Measurements from ENCODE around the gene STK32B.

Gene STK32B

DNA sequence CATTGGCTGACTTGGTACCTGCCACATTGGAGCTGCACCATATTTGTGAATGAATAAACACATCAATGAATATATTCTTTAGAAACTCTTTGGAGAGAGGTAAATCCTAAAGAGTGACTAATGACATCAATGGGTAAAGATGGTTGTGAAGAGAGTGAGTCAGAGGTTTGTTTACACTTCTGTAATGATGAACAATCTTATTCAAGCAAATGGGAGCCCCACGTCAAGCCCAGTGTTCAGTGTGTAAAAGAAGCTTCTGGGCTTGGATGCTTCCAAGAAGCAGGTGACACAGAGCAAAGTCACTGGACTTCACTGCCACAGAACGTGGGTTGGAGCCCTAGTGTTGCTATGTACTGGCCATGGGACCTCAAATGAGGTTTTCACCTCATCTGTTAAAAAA, 319.0 kb downstream of the STK32B start:
- no peak for DNase-seq

DNA sequence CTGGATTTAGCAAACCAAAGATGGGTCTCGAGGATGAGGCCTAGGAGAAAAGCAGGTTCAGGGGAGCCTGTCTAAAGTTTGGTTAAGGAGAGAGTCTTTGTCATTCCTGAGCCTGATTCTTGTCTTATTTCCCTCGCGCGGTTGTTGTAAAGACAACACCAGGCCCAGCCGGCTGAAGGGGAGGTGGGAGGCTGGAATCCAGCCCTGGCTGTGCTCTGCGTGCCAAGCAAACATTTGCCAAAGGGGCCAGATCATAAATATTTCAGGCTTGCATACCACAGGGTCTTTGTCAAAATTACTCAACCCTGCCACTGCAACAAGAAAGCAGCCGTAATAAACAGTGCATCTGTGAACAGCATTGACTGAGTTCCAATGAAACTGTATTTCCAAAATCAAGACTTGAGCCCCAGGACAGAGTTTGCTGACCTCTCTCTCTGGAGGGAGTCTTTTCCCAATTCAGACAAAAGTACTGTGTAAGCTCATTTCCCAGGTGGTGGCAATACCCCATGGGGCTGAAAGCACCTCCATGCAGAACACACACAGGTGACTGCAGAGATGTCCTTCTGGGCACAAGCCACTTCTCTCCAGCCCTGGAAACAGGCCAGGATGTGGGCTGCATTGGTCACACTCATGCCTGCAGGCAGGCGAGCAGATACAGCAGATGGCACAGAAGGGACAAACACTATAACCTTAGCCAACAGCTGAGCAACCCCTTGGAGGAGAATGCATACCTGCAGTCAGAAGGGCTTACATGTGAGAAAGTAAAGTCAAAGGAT, 320.3 kb downstream of the STK32B start:
- no peak for DNase-seq

DNA sequence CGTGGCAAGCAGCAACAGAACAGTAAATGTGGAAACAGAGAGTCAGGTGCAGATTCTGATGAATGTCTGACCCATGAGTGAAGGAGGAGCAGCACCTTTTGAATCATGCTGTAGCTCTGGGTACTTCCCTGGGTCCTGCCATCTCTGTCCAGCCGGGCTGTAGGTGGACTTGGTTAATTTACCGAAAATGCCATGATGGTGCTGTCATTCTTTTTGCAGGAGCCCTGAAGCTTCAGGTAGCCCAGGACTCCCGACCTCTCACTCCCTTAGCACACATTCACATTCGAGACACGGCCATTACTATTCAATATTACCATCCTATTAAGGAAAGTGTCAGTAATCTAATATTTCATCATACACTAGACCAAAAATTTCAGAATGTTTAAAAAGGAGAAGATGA, 320.9 kb downstream of the STK32B start:
- no peak for DNase-seq

DNA sequence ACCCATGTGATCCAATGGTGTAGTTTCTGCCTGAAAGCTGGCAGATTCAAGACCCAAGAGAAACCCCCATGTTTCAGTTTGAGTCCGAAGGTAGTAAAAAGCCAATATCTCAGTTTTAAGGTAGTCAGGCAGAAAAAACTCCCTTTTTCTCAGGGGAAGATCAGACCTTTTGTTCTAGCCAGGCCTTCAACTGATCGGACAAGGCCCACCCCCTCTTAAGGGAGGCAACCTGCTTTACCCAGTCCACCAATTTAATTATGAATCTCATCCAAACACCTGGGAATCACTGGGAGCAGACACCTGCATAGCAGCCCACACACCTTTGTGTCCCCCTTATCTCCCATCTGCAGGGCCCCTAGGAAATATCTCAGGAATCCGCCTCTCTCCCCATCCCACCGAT, 322.0 kb downstream of the STK32B start:
- no peak for DNase-seq

DNA sequence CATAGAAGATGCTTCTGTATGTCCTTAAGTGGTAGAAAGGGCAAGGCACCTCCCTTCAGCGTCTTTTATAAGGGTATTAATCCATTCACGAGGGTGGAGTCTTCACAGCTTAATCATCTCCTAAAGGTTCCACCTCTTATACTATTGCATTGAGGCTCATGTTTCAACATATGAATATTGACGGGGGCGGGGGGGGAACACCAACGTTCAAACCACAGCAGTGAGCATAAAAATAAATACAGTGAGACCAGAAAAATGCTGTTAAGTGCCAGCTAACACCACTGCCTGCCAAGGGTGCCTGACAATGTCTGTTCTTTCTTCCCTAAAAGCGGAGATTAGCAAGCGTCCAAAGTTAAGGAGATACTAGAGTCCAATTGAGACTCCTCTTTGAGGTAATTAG, 323.3 kb downstream of the STK32B start:
- no peak for DNase-seq

DNA sequence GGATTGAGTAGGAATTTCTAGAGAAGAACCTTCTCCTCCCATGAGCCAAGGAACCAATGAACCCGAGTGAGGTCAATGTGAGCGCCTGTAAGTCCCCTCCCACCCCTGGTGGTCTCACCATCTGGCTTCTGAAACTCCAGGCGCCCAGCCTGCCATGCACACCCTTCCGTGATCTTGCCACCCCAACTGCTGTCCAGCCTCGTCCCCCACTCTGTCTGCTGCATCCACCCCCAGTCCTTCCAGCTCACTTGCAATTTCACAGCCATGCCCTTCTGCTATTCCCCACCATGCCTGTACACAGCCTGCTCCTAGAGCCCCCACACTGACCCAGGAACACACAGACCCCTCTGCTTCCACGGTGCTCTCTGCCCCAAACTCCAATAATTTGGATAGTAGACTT, 323.7 kb downstream of the STK32B start:
- no peak for DNase-seq

DNA sequence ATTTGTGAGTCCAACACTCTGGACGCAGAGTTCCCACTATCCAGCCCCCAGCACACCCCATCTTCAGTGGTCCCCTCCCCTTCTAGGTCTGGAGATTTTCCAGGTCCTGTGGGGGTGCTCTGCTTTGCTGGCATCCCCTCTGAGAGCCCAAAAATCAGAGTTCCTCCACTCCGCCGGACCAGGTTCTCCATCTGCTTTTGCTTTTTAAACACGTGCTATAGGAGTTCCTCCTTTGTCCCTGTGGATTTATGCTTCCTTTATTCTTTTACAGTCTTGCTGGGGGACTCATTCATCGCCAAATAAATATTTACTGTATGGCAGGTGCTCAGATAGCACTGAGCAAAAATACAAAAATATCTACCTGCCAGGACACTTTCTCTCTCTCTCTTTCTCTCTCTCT, 324.7 kb downstream of the STK32B start:
- DNase-seq, result no peak

DNA sequence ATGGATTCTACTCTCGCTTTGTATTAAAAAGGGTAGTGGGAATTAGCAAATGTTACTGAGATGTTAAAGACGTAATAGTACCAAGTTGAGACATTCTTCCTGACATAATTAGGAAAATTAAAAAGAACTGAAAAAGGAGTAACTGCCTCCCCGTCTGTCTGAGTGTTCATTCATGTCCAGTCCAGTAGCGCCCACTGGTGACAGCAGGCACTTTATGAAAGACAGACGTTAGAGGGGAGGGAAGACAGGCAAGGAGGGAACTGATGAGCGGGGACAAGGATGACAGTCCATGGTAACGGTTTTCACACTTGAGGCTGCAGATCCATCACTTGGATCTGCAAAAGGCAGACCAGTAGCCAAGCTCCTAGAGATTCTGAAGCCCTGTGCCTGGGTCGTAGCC, 326.7 kb downstream of the STK32B start:
- DNase-seq, result no peak

DNA sequence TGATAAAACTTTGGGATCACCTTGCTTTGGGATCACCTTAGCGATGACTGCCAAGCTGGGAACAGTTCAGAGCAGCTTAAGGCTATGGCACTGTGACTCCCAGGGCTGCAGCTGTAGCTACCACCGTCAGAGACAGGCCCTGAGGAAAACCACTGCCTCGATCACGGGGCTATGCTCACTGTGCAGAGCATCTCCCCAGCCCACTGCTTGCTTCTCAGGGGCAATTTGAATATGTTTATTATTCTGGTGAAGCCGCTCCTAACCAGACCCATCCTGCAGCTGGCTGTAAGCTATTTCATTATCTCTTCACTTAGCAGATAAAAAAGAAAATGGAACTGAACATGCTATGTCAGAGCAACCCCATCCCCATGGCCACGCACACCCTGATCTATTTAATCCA, 328.6 kb downstream of the STK32B start:
- DNase-seq, result no peak

DNA sequence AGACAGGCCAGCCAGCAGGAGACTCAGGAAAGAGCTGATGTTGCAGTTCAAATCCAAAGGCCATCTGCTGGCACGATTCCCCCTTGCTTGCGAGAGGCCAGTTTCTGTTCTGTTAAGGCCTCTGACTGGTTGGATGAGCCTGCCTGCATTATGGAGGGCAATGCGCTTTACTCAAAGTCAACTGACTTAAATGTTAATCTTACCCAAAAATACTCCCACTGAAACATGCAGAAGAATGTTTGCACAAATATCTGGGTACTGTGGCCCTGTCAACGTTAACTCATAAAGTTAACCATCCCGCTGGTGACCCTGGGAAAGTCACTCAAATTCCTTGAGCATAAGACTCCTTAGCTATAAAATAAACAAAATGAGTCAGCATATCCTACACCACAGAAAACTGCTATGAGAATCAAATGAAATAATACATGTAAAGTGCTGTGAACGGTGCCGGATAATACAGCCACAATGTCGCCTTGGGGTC, 330.7 kb downstream of the STK32B start:
- DNase-seq, result no peak

DNA sequence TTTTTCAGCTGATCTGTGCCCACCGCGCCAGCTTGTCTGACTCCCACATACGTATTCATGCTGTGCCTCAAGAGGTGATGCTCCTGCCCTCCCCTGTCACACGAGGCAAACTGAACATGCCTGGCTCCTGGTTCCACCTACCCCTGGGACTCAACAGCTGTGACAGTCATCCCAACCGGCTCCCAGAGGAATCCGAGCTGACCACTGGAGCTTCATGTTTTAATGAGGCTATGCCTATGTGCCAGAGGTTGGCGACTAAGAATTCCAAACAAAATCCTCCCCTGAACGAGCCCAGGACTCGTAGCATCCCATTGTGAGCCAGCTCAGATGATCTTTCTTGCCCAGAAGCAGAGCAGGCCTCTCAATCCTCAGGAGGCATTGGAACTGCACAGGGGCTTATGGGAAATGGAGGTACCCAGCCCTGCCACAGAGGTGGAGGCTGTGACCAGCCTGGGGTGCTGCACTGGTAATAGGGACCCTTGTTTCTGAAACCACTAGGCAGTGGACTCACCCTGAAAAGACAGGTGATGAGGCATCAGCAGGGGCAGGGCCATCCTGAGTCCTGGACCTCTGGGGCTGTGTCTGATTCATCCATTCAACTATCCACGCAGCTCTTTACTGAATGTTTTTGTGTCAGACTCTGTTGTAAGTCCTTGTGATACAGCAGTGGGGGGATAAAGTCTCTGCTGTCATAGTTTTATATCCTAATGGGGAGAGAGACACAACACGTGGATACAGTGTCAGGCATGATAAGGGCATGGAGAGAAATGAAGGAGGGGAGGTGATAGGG, 332.1 kb downstream of the STK32B start:
- DNase-seq, result no peak

DNA sequence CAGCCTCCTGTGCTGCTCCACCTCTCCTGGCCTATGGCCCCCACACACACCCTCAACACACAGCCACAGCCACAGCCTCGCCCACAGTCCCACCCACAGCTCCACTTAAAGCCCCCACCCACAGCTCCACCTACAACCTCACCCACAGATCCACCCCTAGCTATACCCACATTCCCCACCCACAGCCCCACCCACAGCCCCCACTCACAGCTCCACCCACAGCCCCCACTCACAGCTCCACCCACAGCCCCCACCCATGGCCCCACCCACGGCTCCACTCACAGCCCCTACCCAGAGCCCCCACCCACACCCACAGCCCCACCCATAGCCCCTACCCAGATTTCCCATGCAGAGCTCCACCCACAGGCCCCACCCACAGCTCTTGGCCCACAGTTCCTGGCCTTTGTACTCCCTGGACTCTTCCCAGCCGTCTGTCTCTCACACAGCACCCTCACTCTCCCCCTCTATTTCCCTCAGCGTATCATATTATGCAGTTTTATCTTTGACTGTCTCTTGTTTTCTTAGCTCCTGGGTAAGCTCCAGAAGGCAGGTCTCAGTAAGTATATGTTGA, 334.5 kb downstream of the STK32B start:
- DNase-seq, result no peak

DNA sequence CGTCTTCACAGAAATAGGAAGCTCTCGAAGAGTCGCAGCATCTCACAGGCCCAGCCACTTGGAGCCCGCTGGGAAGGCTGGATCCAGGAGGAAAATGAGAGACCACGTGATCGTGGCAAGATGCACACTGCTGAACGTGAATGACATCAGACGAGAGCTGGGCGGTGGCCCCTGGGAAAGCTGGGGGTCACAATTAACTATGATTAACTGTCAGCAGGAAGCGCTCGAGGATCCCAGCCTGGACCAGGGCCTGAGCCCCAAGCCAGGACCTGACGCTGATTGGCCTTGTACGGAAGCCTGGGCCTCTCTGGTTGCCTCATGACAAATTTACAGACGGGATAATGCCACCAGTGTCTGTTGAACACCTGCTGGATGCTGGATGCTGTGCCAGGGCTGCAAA, 335.6 kb downstream of the STK32B start:
- no peak for DNase-seq

DNA sequence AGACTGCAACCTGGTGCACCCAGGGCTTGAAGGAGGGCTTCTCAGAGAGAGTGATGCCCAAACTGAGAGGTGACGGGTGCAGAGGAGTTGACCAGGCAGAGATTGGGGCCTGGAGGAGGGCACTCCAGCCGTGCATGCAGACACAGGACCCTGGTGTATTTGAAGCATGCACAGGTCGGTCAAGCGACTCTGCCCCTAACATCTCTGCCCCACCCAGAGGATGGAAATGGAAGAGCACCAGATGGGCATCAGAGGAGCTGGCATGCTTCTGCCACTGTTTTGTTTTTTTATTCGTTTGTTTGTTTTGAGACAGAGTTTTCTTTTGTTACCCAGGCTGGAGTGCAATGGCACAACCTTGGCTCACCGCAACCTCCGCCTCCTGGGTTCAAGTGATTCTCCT, 336.2 kb downstream of the STK32B start:
- no peak for DNase-seq

DNA sequence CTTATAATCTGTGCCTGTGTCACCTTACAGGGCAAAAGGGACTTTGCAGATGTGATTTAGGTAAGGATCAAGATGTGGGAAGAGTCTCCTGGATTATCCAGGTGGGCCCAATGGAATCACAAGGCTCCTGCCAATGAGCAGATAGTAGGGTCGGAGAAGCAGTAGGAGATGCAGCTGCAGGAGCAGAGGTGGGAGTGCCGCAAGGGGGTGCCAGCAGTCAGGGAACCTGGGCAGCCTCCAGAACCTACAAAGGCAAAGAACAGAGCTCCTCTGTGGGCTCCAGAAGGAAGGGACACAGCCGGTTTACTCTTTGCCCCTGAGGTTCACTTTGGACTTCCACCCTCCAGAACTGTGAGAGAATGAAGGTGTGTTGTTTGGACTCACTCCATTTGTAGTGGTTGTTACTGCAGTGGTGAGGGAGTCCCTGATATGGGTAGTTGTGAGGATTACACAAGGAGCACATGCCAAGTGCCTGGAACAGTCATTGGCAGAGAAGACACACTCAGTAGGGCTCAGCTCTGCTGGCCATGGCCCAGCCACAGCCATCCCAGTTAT, 338.6 kb downstream of the STK32B start:
- no peak for DNase-seq

DNA sequence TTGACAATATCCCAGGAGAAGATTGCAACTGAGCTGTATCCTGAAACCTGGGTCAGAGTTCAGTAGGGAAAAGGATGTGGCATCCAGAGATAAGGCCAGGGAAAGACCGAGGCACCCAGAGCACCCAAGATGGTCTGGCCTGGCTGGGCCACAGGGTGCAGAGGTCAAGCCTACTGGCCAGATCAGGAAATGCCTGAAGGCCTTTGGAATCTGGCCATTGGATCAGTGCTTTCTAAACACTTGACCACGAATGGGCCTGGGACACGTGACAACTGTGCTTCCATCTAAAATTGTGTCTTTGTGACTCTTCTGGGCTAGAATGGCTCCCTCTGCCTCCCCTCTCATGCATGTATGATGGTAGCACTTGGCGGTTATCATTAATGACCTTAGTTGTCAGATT, 340.2 kb downstream of the STK32B start:
- no peak for DNase-seq

DNA sequence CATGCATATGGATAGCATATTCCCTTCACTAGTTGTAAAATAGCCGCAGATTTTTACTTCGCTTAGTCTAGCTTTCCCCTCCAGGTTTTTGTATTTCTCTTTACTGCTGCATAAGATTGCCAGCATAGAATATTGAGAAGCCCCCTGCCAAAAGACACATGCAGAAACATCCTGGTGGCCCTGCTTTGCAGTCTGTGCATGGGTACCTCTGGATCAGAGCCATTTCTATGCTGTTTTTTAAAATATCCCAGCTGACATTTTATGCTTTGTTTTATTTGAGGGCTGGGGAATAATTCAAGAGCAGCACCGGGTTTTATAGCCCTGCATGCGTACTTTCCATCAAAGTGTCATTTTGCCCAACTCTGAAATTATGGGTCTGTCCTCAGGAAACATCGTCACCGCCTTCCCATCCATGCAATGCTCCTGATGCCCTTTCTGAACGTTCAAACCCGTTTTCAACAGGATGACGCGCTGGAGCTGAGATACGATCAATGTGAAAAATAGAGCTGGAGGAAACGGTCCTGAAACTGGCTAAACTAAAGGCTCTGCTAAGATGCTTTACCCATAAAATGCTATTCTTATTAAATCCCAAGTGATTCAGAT, 342.7 kb downstream of the STK32B start:
- DNase-seq, result no peak

DNA sequence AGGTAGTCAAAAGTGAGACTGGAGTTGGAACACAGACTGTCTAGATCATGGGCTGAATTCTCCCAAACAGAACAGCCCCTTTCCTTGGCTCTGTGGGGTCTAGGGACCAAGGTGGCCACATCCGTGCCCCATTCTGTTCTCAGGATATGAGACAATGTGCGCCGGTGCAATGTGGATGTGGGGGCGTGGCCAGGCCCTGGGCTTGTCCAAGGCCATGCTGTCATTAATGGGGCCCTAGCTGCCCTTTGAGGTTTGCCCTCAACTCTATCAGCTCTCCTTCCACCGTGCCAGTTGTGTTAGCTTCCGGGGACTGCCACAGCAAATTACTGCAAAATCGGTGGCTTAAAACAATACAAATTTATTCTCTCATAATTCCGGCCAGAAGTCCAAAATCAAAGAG, 344.5 kb downstream of the STK32B start:
- no peak for DNase-seq

DNA sequence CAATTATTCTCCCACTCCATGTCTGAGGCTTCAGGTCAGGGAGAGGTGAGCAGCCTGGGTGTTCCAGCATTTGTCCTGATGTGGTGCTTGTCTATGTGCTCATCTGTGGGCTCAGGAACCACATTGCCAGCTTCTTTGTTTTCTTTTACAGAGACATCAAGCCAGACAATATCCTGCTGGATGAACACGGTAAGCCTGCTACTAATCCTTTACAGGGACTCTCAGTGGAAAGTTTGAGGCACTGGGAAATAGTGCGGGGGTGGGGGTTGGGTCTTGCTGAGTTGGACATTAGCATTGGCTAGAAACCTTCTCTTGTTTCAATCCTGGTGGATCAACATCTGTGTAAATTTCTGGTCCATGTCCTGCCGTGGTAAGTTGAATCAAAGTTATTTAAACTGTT, 346.8 kb downstream of the STK32B start:
- no peak for DNase-seq

DNA sequence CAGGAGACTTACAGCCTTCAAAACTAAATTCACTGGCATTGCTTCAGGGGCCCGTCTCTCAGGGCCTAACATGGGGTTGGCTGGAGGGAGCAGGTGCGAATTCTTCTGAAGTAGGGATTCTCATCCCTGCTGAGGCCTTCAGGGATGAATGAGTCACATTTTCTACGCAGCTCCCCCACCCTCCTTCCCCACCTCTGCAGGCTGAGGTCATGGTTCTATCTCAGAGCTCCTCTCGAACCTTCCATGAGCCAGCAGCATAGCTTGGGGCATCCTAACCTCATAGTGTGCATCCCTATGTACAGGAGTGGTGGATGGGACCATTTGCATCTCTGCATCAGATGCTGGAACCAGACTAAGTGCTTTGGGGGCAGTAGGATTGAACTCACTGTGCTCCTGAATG, 347.8 kb downstream of the STK32B start:
- no peak for DNase-seq

DNA sequence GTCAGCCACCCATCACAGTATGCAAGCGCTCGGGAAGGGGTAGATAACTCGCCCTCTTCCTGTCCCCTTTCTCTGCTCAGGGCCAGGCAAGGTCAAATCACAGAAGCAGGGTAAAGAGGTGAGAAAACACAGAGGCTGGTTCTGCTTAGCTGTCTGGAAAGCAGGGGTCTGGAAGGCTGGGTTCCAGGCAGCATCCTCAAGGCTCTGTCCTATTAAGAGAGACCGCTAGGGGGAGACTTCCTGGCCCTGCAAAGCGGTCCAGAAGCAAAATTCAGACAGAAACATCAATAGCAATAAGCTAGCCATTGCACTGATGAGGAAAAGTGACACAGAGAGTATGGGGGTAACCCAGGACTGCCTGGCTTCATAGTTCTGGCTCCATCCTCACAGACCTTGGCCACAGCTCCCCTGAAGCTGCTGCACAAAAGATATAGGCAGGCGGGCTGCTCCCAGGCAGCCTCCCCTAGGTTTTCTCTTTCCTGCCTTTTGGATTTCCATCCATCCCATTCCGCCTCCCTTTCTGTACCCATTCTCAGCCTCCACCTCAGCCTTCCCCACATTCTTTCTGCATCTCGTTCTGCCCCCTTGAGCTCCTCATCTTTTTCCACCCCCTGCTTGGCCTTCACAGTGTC, 348.6 kb downstream of the STK32B start:
- no peak for DNase-seq

DNA sequence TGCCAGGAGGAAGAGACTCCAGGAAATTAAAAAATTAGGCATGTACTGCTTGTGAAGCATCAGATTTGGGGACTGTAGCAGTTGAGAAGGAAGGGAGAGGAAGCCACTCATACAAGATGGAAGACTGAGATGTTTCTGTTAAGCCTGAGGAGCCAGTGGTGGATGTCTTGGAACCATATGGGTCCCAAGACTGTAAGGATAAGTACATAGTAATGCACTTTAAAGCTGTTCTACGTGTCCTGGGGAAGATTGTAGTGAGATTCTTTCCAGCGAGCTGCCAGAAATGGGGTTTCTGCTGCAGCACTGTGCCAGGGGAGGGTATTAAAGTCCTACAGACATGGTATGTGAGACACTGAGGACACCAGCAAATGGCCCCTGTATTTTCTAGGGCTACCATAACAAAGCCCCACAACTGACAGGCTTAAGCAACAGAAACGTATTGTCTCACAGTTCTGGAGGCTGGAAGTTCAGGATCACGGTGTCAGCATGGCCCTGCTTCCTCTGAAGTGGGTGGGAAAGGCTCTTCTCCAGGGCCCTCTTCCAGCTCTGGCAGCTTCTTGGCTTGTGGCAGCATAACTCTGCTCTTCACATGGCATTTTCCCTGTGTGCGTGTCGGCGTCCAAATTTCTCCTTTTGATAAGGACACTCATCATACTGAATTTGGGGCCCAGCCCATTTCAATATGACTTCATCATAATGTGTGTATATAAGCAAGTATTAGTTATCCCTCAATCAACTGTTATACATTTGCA, 352.6 kb downstream of the STK32B start:
- DNase-seq, result no peak
